ENCODE results near the gene TOP2A. TPM values are rescaled to one million over a fixed set of nuclear protein-coding genes. Genes with fewer than 3 reads are reported as not detected.
A peak's percentile ranks its signal among the peaks of the same experiment; 100 is the strongest.

Gene TOP2A
- total and polyA plus RNA-seq, 9 of the 15 experiments (the other 6 are each of a cell fraction or from before 2014, with no cell fraction given) = 133 to 347 (median 259) TPM

- ChIA-PET CTCF (ENCODE audit: low intra/inter-chr PET ratio) (no interaction called here), POLR2A (interaction anchor here (0.6 to 0.9 kb wide), 3 partner anchors 8 to 18 kb away, joined by 3 read pairs; partner anchors contain the start of genes IGFBP4 and TOP2A)
- no TSS peak for BruUV-seq (replicated peaks)
Observed at GRCh38 chr17:40425741-40426140, 8.0 kb upstream of the TOP2A start.

More at GRCh38 chr17:40425741-40426140, 8.0 kb upstream of the TOP2A start:
- Histone ChIP-seq H3K79me2 (ENCODE audit: control insufficient read depth, insufficient read depth, low read length) (no peaks in the 10 kb centered on the region), H3K4me2 (ENCODE audit: insufficient read depth, low read length) (peak overlapping the region; percentile 28; the same call in 1 of the 2 replicates), H3K36me3 (ENCODE audit: control insufficient read depth, insufficient read depth, low read length) (no peaks in the 10 kb centered on the region), H3K4me1 (replicated peaks in 1 of 2; ENCODE audit: control insufficient read depth in 2 of 2, insufficient read depth in 2 of 2, low read length in 2 of 2) (peaks cover 0 to 5% of the 10 kb centered on the region in 2 experiments; a peak in 3 of 5 replicates), H2AFZ (ENCODE audit: low read depth, low read length) (peak overlapping the region; percentile 78), H4K20me1 (replicated peaks; ENCODE audit: control insufficient read depth, insufficient read depth, low read length) (no peaks in the 10 kb centered on the region), H3K9me1 (ENCODE audit: control insufficient read depth, insufficient read depth, low read length) (no peaks in the 10 kb centered on the region), H3K4me3 (no peak overlapping the region), H3K9me3 (replicated peaks; ENCODE audit: control insufficient read depth, insufficient read depth, low read depth, low read length) (no peaks in the 10 kb centered on the region), H3K9ac (ENCODE audit: insufficient read depth in 1 of 2, low read depth in 2 of 2, low read length in 2 of 2) (peak overlapping the region; percentile 36 to 66; a peak in 3 of 4 replicates), H3K27ac (ENCODE audit: extremely low read depth, low read depth, low read length) (no peak overlapping the region), H3K27me3 (ENCODE audit: control insufficient read depth in 2 of 2, insufficient read depth in 2 of 2, low read length in 2 of 2) (no peaks in the 10 kb centered on the region)
- ATAC-seq (peak; percentile 21), DNase-seq (ENCODE audit: extremely low read depth in 1 of 4, low spot score in 3 of 4) (no peak), FAIRE-seq (no peak)
- in situ Hi-C loops (cut with MboI) (no loop called here), intact Hi-C loops (cut with micrococcal nuclease) (no loop called here)
- no peak for TF ChIP-seq ZNF707 (CRISPR knock-in tag; conservative IDR thresholded peaks at IDR 0.05)
- no peak for TF ChIP-seq NR4A1 (CRISPR knock-in tag; IDR thresholded peaks at IDR 0.05)
- TF ChIP-seq NR4A1 (tag; IDR thresholded peaks at IDR 0.05) = no peak
- TF ChIP-seq KDM1A (IDR thresholded peaks at IDR 0.05) = no peak
- no peak for TF ChIP-seq SLC30A9 (CRISPR knock-in tag; IDR thresholded peaks at IDR 0.05)
- no peak for TF ChIP-seq PRDM10 (IDR thresholded peaks at IDR 0.05; ENCODE audit: partially characterized antibody)
- TF ChIP-seq CHCHD3 (CRISPR knock-in tag; IDR thresholded peaks at IDR 0.05) = no peak
- 0 out of 2 replicates have a peak, but pooled peaks have one; percentile 25 for TF ChIP-seq ZFX (CRISPR knock-in tag; IDR thresholded peaks at IDR 0.05)
- TF ChIP-seq ATF1 (CRISPR knock-in tag; IDR thresholded peaks at IDR 0.05) = no peak
- TF ChIP-seq ATF1 (tag; IDR thresholded peaks at IDR 0.05) = no peak
- WGBS (ENCODE audit: insufficient coverage, low coverage, missing lambda C conversion rate) = 29% methylated on average over 4 of the region's 4 CpGs
